HepG2 (cell line): Measurements from ENCODE around the gene IL17RA. TPM values are rescaled to one million over a fixed set of nuclear protein-coding genes. Genes with fewer than 3 reads are reported as not detected.

Source experiments
- ARNT2 ChIP-seq: sonication (generic); formaldehyde crosslinking; IDR thresholded peaks from 2 replicates; pipeline ENCODE4 v1.8.0; 2022; ENCODE audit warnings: mild to moderate bottlenecking, low read depth, missing genetic modification reagents, moderate library complexity
- HNRNPH1 ChIP-seq: fragments of 200-400 bp; formaldehyde crosslinking; optimal IDR thresholded peaks from 2 replicates; pipeline ENCODE3; 2017; ENCODE audit warnings: mild to moderate bottlenecking, low read depth, low read length
- HOXA9 ChIP-seq: sonication (generic); formaldehyde crosslinking; IDR thresholded peaks from 2 replicates; pipeline ENCODE4 v1.8.1; 2022; ENCODE audit warnings: missing genetic modification reagents, mild to moderate bottlenecking, moderate library complexity, borderline replicate concordance
- KDM1A ChIP-seq: IDR thresholded peaks from 2 replicates; pipeline ENCODE4 v1.6.1; 2016; ENCODE audit warnings: missing compliant biosample characterization
- PRMT3 ChIP-seq: sonication (generic); formaldehyde crosslinking; IDR thresholded peaks from 2 replicates; pipeline ENCODE4 v1.8.1; 2022; ENCODE audit warnings: low read depth, mild to moderate bottlenecking, moderate library complexity, missing genetic modification reagents, borderline replicate concordance
- TGIF2 ChIP-seq: IDR thresholded peaks from 2 replicates; pipeline ENCODE4 v1.6.1; 2016; ENCODE audit warnings: control low read depth, missing compliant biosample characterization
- ZNF460 ChIP-seq: sonication (generic); formaldehyde crosslinking; IDR thresholded peaks from 2 replicates; pipeline ENCODE4 v1.5.1; 2020; ENCODE audit warnings: missing genetic modification reagents, mild to moderate bottlenecking, borderline replicate concordance
- ZNF660 ChIP-seq: sonication (generic); formaldehyde crosslinking; IDR thresholded peaks from 2 replicates; pipeline ENCODE4 v1.5.1; 2020; ENCODE audit warnings: mild to moderate bottlenecking, low read depth, missing genetic modification reagents, borderline replicate concordance
- ZNF878 ChIP-seq: sonication (generic); formaldehyde crosslinking; IDR thresholded peaks from 2 replicates; pipeline ENCODE4 v1.8.1; 2023; ENCODE audit warnings: mild to moderate bottlenecking, missing genetic modification reagents, moderate library complexity
- polyA plus RNA-seq, 8 experiments: library from polyadenylated mRNA; depleted of rRNA in 3 of 8; stranded (reverse) in 7 of 8; unstranded in 1 of 8; fragments of >200 nt; fragmentation: Illumina TruSeq in 4 of 8; extraction: Trizol in 4 of 8; gene quantifications; 2 replicates each; pipeline versions ENCODE4 v1.2.1 to v1.2.3, GENCODE V29; 2011 to 2016; ENCODE audit warnings: low read depth in 4 of 8, missing spikeins in 1 of 8, mixed read lengths in 1 of 8; ENCODE audit not compliant: insufficient read depth in 1 of 8
- total RNA-seq, 5 experiments: library from RNA; depleted of rRNA; stranded (reverse); fragments of >200 nt; fragmentation: Illumina TruSeq; extraction: Trizol; gene quantifications; 2 replicates each; pipeline ENCODE4 v1.2.3, GENCODE V29; 2016; ENCODE audit warnings: low read depth in 1 of 5
- TF ChIP-seq, protein P1 (sequence below): sonication (generic); formaldehyde crosslinking; IDR thresholded peaks from 2 replicates; pipeline ENCODE4 v1.4.0; 2020; ENCODE audit warnings: missing genetic modification reagents
- TF ChIP-seq, protein P2 (sequence below): sonication (generic); formaldehyde crosslinking; IDR thresholded peaks from 2 replicates; pipeline ENCODE4 v1.5.0; 2020; ENCODE audit warnings: missing genetic modification reagents, mild to moderate bottlenecking, borderline replicate concordance

Gene IL17RA
- total and polyA plus RNA-seq, 2 of the 13 experiments (the other 11 are each of a cell fraction or from before 2014, with no cell fraction given): 2.5 to 8.2 TPM

DNA sequence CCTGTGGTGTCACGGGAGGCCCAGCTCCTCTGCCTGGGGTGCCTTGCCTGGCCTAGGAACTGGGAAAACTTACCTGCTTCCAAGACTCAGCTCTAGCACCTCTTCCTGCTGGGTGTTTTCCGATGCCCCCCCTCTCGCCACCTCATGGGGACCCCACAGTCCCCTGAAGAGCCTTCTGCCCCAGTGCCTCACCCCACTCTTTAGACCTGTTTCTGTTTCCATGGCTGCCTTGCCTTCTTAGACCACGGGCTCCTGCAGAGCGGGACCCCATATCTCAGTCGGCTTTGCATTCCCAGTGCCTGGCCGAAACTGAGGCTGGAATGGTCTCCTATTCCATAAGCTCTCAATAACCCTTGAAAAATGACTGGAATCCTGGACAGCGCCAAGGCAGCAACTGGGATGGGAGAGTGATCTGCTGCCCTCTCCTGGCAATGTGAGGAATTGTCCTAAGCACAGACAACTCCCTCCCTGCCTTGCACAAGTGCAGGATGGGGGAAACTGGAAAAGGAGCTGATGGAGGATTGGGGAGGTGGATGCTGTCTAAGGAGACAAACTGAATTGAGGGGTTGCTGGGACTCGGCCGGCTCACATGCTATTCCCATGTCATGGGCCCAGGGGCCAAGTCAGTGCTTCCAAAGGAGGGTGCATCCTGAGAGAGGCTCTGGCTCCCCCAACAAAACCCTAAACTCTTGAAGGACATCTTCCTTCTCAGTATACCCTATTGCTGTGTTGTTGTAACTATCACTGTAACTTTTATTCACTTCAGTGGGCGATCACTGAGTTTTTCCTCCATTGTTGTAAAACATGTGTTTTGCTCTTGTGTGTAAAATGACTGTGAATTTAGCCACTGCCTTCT, 26.6 kb upstream of the IL17RA start (continued):
- no peak for TF ChIP-seq ZNF460 (CRISPR knock-in tag)
- no peak for TF ChIP-seq KDM1A (CRISPR knock-in tag)
- TF ChIP-seq PRMT3: no peak
- TF ChIP-seq ZNF878 (CRISPR knock-in tag): no peak
- no peak for TF ChIP-seq ARNT2 (CRISPR knock-in tag)
- TF ChIP-seq ZNF660 (CRISPR knock-in tag): no peak
- no peak for TF ChIP-seq TGIF2 (CRISPR knock-in tag)
- TF ChIP-seq, protein P1, sequence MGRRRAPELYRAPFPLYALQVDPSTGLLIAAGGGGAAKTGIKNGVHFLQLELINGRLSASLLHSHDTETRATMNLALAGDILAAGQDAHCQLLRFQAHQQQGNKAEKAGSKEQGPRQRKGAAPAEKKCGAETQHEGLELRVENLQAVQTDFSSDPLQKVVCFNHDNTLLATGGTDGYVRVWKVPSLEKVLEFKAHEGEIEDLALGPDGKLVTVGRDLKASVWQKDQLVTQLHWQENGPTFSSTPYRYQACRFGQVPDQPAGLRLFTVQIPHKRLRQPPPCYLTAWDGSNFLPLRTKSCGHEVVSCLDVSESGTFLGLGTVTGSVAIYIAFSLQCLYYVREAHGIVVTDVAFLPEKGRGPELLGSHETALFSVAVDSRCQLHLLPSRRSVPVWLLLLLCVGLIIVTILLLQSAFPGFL: no peak
- TF ChIP-seq, protein P2, sequence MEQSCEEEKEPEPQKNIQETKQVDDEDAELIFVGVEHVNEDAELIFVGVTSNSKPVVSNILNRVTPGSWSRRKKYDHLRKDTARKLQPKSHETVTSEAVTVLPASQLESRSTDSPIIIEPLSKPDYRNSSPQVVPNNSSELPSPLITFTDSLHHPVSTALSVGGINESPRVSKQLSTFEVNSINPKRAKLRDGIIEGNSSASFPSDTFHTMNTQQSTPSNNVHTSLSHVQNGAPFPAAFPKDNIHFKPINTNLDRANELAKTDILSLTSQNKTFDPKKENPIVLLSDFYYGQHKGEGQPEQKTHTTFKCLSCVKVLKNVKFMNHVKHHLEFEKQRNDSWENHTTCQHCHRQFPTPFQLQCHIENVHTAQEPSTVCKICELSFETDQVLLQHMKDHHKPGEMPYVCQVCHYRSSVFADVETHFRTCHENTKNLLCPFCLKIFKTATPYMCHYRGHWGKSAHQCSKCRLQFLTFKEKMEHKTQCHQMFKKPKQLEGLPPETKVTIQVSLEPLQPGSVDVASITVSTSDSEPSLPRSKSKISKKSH (CRISPR knock-in tag): no peak
- TF ChIP-seq HNRNPH1: no peak
- no peak for TF ChIP-seq HOXA9 (CRISPR knock-in tag)
